Measurements from ENCODE around the gene ZNF831.

ZNF831 gene

DNA sequence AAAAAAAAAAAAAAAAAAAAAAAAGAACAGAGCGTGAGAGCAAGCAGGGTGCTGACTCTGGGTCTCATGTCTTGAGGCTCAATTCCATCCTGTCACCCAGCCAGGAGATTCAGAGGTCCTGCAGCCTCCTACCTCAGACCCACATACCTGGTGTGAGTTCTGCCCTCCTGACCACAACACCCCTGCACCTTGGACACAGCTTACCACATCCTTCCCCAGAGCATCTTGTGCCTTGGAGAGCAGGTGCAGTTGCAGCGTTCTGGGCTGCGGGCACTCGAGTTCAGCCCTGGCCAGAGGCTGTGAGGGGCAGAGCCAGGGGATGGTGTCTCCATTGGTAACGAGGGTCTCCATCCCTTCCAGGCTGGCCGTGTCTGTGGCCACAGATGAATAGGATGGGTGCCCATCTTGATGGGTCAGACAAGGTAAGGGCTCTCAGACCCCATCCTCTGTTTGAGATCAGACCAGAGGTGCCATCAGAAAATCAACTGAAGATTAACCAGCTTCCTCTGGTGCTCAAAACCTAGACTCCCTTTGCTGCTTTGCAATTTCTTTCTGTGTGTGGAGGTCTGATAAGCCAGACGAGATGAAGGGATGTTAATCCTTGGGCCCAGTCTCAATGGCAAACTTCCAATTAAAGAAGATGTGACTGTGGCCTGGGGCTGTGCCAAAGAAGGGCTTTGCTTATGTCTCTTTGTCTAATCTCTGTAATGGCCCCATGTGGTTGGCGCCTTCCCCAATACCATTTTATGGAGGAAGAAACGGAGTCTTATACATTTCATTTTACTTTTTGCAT lies 14.7 kb upstream of the ZNF831 start:
- no peak overlapping the region for H3K4me2 ChIP-seq (ENCODE audit: insufficient read depth, low read length, poor library complexity, severe bottlenecking)
- H4K91ac ChIP-seq (ENCODE audit: low read depth, low read length, poor library complexity): no peak overlapping the region
- H2BK12ac ChIP-seq (ENCODE audit: low read length): no peak overlapping the region
- no peak overlapping the region for H3K23ac ChIP-seq (ENCODE audit: low read depth, low read length, poor library complexity)
- peaks cover 0 to under 1% (median 0%) of the 10 kb centered on the region in 3 experiments for H3K27me3 ChIP-seq (ENCODE audit: control insufficient read depth in 3 of 3, insufficient read depth in 3 of 3, low read depth in 1 of 3, low read length in 3 of 3)
- H3K14ac ChIP-seq (ENCODE audit: low read length): no peak overlapping the region
- H3K27ac ChIP-seq (replicated peaks; ENCODE audit: low read length): no peak overlapping the region
- H3K4me1 ChIP-seq (ENCODE audit: control insufficient read depth in 2 of 2, insufficient read depth in 1 of 2, low read depth in 1 of 2, low read length in 2 of 2): no peaks in the 10 kb centered on the region
- no peak overlapping the region for H2BK5ac ChIP-seq (ENCODE audit: low read length)
- H2BK15ac ChIP-seq (ENCODE audit: low read length): no peak overlapping the region
- no peaks in the 10 kb centered on the region for H3K36me3 ChIP-seq (replicated peaks in 1 of 2; ENCODE audit: control insufficient read depth in 2 of 2, insufficient read depth in 2 of 2, low read length in 2 of 2)
- peak overlapping the region; percentile 24 for H2AK5ac ChIP-seq (ENCODE audit: low read depth, low read length)
- H2AFZ ChIP-seq (ENCODE audit: low read length): no peak overlapping the region
- H4K8ac ChIP-seq (ENCODE audit: low read depth, low read length): no peak overlapping the region
- peaks cover 0 to 2% of the 10 kb centered on the region in 2 donors for H3K9me3 ChIP-seq (replicated peaks in 1 of 2; ENCODE audit: control insufficient read depth in 2 of 2, insufficient read depth in 1 of 2, low read depth in 1 of 2, low read length in 2 of 2)
- H3K79me1 ChIP-seq (ENCODE audit: low read depth, low read length): no peaks in the 10 kb centered on the region
- H2BK120ac ChIP-seq (ENCODE audit: low read depth, low read length): no peak overlapping the region
- peak overlapping the region; percentile 24 for H3K18ac ChIP-seq (ENCODE audit: low read length)
- no peak overlapping the region for H3K4me3 ChIP-seq (ENCODE audit: low read length in 2 of 2)
- DNase-seq (ENCODE audit: low spot score): no peak
- WGBS, 2 donors (ENCODE audit: extremely low coverage in 2 of 2, insufficient read length in 2 of 2, insufficient replicate concordance in 1 of 2): no CpG with 5 or more reads among the region's 9 CpGs
- no peak overlapping the region for H3K4ac ChIP-seq (ENCODE audit: low read length)
- H3K9ac ChIP-seq (ENCODE audit: low read depth, low read length, poor library complexity): peak overlapping the region; percentile 38

DNA sequence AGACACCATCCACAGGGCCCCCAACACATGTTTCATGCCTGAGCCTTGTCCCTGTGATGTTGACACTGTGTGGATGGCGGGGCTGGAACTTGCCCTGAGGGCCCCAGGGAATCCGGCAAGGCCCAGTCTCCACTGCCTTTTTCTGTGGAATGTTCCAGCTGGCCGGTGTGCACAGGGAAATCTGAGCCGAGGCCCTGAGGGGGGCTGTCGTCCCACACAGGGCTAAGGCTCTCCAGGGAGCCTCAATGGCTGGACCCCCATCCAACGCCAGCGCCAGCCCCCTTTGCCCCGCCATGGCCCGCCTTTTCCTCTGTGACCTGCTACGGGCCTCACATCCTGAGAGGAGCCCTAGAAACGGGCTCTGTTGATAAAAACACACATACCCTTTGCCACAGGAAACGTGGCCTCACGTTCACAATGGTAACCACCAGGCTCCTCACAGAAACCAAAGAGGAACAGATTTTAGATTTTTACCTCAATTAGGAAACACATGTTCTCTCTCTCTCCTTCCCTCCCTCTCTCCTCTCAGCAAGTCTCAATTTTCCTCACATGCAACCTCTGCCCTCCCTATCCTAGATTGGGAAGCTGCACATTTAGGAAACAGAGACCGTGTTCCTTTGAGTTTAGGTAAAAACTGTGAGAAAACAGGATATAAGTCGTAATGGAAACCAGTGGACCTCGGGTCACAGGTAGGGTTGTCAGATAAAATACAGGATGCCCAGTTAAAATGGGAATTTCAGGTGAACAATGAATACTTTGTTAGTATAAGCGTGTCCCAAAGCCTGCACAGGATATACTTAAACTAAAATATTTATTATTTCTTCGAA lies 13.7 kb upstream of the ZNF831 start:
- Histone ChIP-seq H3K18ac (ENCODE audit: low read length) (no peak overlapping the region), H2BK5ac (ENCODE audit: low read length) (no peak overlapping the region), H2AFZ (ENCODE audit: low read length) (peak overlapping the region; percentile 72), H2BK15ac (ENCODE audit: low read length) (no peak overlapping the region), H4K8ac (ENCODE audit: low read depth, low read length) (no peak overlapping the region), H4K91ac (ENCODE audit: low read depth, low read length, poor library complexity) (no peak overlapping the region), H3K36me3 (replicated peaks in 1 of 2; ENCODE audit: control insufficient read depth in 2 of 2, insufficient read depth in 2 of 2, low read length in 2 of 2) (no peaks in the 10 kb centered on the region), H3K9ac (ENCODE audit: low read depth, low read length, poor library complexity) (no peak overlapping the region), H3K4me3 (ENCODE audit: low read length in 2 of 2) (no peak overlapping the region), H2AK5ac (ENCODE audit: low read depth, low read length) (no peak overlapping the region), H3K4me1 (ENCODE audit: control insufficient read depth in 2 of 2, insufficient read depth in 1 of 2, low read depth in 1 of 2, low read length in 2 of 2) (no peaks in the 10 kb centered on the region), H3K27me3 (ENCODE audit: control insufficient read depth in 3 of 3, insufficient read depth in 3 of 3, low read depth in 1 of 3, low read length in 3 of 3) (peaks cover 0 to 8% (median 0%) of the 10 kb centered on the region in 3 experiments), H2BK120ac (ENCODE audit: low read depth, low read length) (no peak overlapping the region), H3K14ac (ENCODE audit: low read length) (no peak overlapping the region), H3K4me2 (ENCODE audit: insufficient read depth, low read length, poor library complexity, severe bottlenecking) (no peak overlapping the region), H3K9me3 (replicated peaks in 1 of 2; ENCODE audit: control insufficient read depth in 2 of 2, insufficient read depth in 1 of 2, low read depth in 1 of 2, low read length in 2 of 2) (peaks cover 0 to 2% of the 10 kb centered on the region in 2 donors), H3K79me1 (ENCODE audit: low read depth, low read length) (no peaks in the 10 kb centered on the region), H3K27ac (replicated peaks; ENCODE audit: low read length) (no peak overlapping the region), H3K23ac (ENCODE audit: low read depth, low read length, poor library complexity) (no peak overlapping the region), H3K4ac (ENCODE audit: low read length) (no peak overlapping the region), H2BK12ac (ENCODE audit: low read length) (no peak overlapping the region)
- no peak for DNase-seq (ENCODE audit: low spot score)
- no CpG with 5 or more reads among the region's 18 CpGs for WGBS, 2 donors (ENCODE audit: extremely low coverage in 2 of 2, insufficient read length in 2 of 2, insufficient replicate concordance in 1 of 2)

DNA sequence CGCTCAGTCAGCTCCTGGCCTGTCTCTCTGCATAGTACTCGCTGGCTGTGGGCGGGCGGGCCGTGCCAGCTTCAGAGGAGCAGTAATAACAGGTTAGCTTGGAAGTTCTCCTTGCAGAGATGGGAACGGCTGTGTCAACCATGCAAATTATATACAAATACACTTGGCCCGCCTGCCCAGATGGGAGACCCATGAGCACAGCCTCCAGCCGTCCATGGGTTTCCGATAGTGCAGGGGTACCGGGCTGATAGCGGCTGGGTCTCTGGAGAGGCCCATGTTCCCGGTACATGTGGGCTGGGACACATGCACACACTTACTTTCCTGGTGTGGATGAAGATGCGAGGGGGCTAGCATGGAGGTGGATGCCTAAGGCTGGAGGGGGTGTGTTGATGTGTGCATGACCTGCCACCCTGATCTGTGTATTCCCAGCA lies 12.8 kb upstream of the ZNF831 start:
- no peak overlapping the region for H3K9ac ChIP-seq (ENCODE audit: low read depth, low read length, poor library complexity)
- no peak overlapping the region for H3K4me3 ChIP-seq (ENCODE audit: low read length in 2 of 2)
- H3K4me1 ChIP-seq (ENCODE audit: control insufficient read depth in 2 of 2, insufficient read depth in 1 of 2, low read depth in 1 of 2, low read length in 2 of 2): no peaks in the 10 kb centered on the region
- no peak overlapping the region for H2BK15ac ChIP-seq (ENCODE audit: low read length)
- no CpG with 5 or more reads among the region's 13 CpGs for WGBS, 2 donors (ENCODE audit: extremely low coverage in 2 of 2, insufficient read length in 2 of 2, insufficient replicate concordance in 1 of 2)
- H3K4ac ChIP-seq (ENCODE audit: low read length): no peak overlapping the region
- H3K14ac ChIP-seq (ENCODE audit: low read length): no peak overlapping the region
- H2AFZ ChIP-seq (ENCODE audit: low read length): no peak overlapping the region
- H2BK12ac ChIP-seq (ENCODE audit: low read length): no peak overlapping the region
- peak overlapping the region; percentile 3 for H3K18ac ChIP-seq (ENCODE audit: low read length)
- no peak overlapping the region for H2BK120ac ChIP-seq (ENCODE audit: low read depth, low read length)
- no peak overlapping the region for H3K4me2 ChIP-seq (ENCODE audit: insufficient read depth, low read length, poor library complexity, severe bottlenecking)
- H3K23ac ChIP-seq (ENCODE audit: low read depth, low read length, poor library complexity): peak overlapping the region; percentile 21
- H2AK5ac ChIP-seq (ENCODE audit: low read depth, low read length): no peak overlapping the region
- peaks cover 0 to 2% of the 10 kb centered on the region in 2 donors for H3K9me3 ChIP-seq (replicated peaks in 1 of 2; ENCODE audit: control insufficient read depth in 2 of 2, insufficient read depth in 1 of 2, low read depth in 1 of 2, low read length in 2 of 2)
- H3K27me3 ChIP-seq (ENCODE audit: control insufficient read depth in 3 of 3, insufficient read depth in 3 of 3, low read depth in 1 of 3, low read length in 3 of 3): peaks cover 0 to 14% (median 0%) of the 10 kb centered on the region in 3 experiments
- no peak overlapping the region for H2BK5ac ChIP-seq (ENCODE audit: low read length)
- H3K79me1 ChIP-seq (ENCODE audit: low read depth, low read length): no peaks in the 10 kb centered on the region
- DNase-seq (ENCODE audit: low spot score): no peak
- H4K91ac ChIP-seq (ENCODE audit: low read depth, low read length, poor library complexity): no peak overlapping the region
- no peak overlapping the region for H4K8ac ChIP-seq (ENCODE audit: low read depth, low read length)
- H3K27ac ChIP-seq (replicated peaks; ENCODE audit: low read length): no peak overlapping the region
- no peaks in the 10 kb centered on the region for H3K36me3 ChIP-seq (replicated peaks in 1 of 2; ENCODE audit: control insufficient read depth in 2 of 2, insufficient read depth in 2 of 2, low read length in 2 of 2)

DNA sequence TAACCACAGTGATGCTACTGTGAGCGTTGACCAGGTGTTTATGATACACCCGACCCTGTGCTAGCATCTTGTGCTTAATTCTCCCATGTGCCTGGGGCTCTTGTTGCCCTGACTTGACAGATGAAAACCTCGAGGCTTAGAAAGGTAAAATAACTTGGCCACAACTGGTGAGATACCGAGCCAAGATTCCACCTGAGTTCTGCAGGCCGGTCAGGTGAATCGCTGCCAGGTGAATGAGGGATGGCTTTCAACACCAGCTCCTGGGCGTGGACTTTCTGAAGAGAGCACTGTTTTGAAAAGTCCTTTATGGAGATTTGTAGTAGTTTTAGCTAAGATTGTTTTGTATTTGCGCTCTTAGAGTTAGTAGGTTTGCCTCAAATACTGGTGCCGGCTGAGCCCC lies 12.2 kb upstream of the ZNF831 start:
- H3K9me3 ChIP-seq (replicated peaks in 1 of 2; ENCODE audit: control insufficient read depth in 2 of 2, insufficient read depth in 1 of 2, low read depth in 1 of 2, low read length in 2 of 2): peaks cover 0 to 2% of the 10 kb centered on the region in 2 donors
- no peak overlapping the region for H2AK5ac ChIP-seq (ENCODE audit: low read depth, low read length)
- H3K4ac ChIP-seq (ENCODE audit: low read length): no peak overlapping the region
- no peak overlapping the region for H3K23ac ChIP-seq (ENCODE audit: low read depth, low read length, poor library complexity)
- no peak overlapping the region for H4K8ac ChIP-seq (ENCODE audit: low read depth, low read length)
- no peak overlapping the region for H2BK5ac ChIP-seq (ENCODE audit: low read length)
- peaks cover 0 to 14% (median 0%) of the 10 kb centered on the region in 3 experiments for H3K27me3 ChIP-seq (ENCODE audit: control insufficient read depth in 3 of 3, insufficient read depth in 3 of 3, low read depth in 1 of 3, low read length in 3 of 3)
- H3K79me1 ChIP-seq (ENCODE audit: low read depth, low read length): no peaks in the 10 kb centered on the region
- H3K27ac ChIP-seq (replicated peaks; ENCODE audit: low read length): no peak overlapping the region
- no peak overlapping the region for H2BK12ac ChIP-seq (ENCODE audit: low read length)
- H3K36me3 ChIP-seq (replicated peaks in 1 of 2; ENCODE audit: control insufficient read depth in 2 of 2, insufficient read depth in 2 of 2, low read length in 2 of 2): no peaks in the 10 kb centered on the region
- no peak overlapping the region for H3K4me3 ChIP-seq (ENCODE audit: low read length in 2 of 2)
- H2BK120ac ChIP-seq (ENCODE audit: low read depth, low read length): no peak overlapping the region
- WGBS, 2 donors (ENCODE audit: extremely low coverage in 2 of 2, insufficient read length in 2 of 2, insufficient replicate concordance in 1 of 2): no CpG with 5 or more reads among the region's 9 CpGs
- no peak for DNase-seq (ENCODE audit: low spot score)
- H3K4me1 ChIP-seq (ENCODE audit: control insufficient read depth in 2 of 2, insufficient read depth in 1 of 2, low read depth in 1 of 2, low read length in 2 of 2): no peaks in the 10 kb centered on the region
- no peak overlapping the region for H3K4me2 ChIP-seq (ENCODE audit: insufficient read depth, low read length, poor library complexity, severe bottlenecking)
- H2AFZ ChIP-seq (ENCODE audit: low read length): no peak overlapping the region
- no peak overlapping the region for H2BK15ac ChIP-seq (ENCODE audit: low read length)
- no peak overlapping the region for H3K9ac ChIP-seq (ENCODE audit: low read depth, low read length, poor library complexity)
- peak overlapping the region; percentile 3 for H3K18ac ChIP-seq (ENCODE audit: low read length)
- H3K14ac ChIP-seq (ENCODE audit: low read length): no peak overlapping the region
- no peak overlapping the region for H4K91ac ChIP-seq (ENCODE audit: low read depth, low read length, poor library complexity)
